Measurements from ENCODE around the gene CDHR2.

GRCh38 chr5:176593273-176593869 lies 44.2 kb downstream of the CDHR2 start:
- TF ChIP-seq CTCF (IDR thresholded peaks at IDR 0.05 in 2 of 3, conservative IDR thresholded peaks at IDR 0.05 in 1 of 3; ENCODE audit: borderline replicate concordance in 1 of 3, insufficient read depth in 1 of 3, low read depth in 2 of 3, low read length in 2 of 3) (peak in 2 of 3 experiments; percentile 21 to 22; a peak in 2 of 6 replicates), POLR2A (IDR thresholded peaks at IDR 0.05; ENCODE audit: borderline replicate concordance, extremely low read depth, insufficient read depth, insufficient read length) (no peak), REST (IDR thresholded peaks at IDR 0.05; ENCODE audit: low read depth) (no peak), EZH2phosphoT487 (IDR thresholded peaks at IDR 0.05; ENCODE audit: borderline replicate concordance) (no peak)

Data from HCT116 (cell line).